Measurements from ENCODE around the gene SPI1.

The SPI1 gene

GRCh38 chr11:47366020-47366490 lies 12.3 kb downstream of the SPI1 start:
- no peak for DNase-seq (ENCODE audit: low read depth, low spot score)
- no peak overlapping the region for H3K4me3 ChIP-seq (ENCODE audit: low read length)

GRCh38 chr11:47361419-47361818 lies 16.9 kb downstream of the SPI1 start:
- no peak for DNase-seq (ENCODE audit: low read depth, low spot score)
- H3K4me3 ChIP-seq (ENCODE audit: low read length), result no peak overlapping the region

GRCh38 chr11:47360341-47360740 lies 18.0 kb downstream of the SPI1 start:
- no peak for DNase-seq (ENCODE audit: low read depth, low spot score)
- H3K4me3 ChIP-seq (ENCODE audit: low read length), result no peak overlapping the region

- DNase-seq (ENCODE audit: low read depth, low spot score), result peak; percentile 58
- no peak overlapping the region for H3K4me3 ChIP-seq (ENCODE audit: low read length)
Observed at GRCh38 chr11:47359586-47359985, 18.8 kb downstream of the SPI1 start.

DNA sequence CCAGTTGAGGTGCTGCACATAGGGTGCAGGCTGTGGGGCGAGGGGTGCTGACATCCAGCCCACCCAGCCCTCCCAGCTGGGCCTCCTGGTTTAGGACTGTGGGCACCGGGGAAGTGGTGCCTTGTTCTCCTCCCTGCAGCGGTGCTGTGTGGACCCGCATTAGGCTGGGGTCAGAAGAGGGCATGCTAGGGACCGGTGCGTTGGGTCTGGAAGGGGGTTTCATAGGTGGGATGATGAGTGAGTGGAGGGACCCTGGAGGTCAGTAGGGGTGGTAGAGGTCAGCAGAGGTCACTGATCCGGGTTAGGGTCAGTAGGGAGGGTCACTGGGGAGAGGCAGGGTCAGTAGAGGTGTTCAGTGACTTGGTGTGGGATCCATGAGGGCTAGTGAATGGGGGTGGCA lies 19.2 kb downstream of the SPI1 start:
- DNase-seq (ENCODE audit: low read depth, low spot score), result no peak
- H3K4me3 ChIP-seq (ENCODE audit: low read length), result no peak overlapping the region

DNA sequence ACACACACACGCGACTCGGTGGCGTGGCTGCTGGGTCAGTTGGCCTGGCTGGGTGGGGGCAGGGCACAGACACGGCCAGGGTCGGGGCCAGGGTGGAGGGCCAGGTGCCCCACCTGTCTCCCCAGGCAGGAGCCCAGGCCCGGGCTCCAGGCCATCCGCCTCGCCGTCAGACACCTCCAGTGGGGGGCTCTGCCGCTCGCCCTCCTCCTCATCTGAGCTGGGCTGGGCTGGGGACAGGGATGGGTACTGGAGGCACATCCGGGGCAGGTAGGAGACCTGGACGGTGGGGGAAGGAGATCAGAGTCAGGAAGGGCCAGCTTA lies 19.7 kb downstream of the SPI1 start:
- H3K4me3 ChIP-seq (ENCODE audit: low read length), result no peak overlapping the region
- no peak for DNase-seq (ENCODE audit: low read depth, low spot score)

GRCh38 chr11:47357985-47358730 lies 20.2 kb downstream of the SPI1 start:
- DNase-seq (ENCODE audit: low read depth, low spot score), result no peak
- H3K4me3 ChIP-seq (ENCODE audit: low read length), result no peak overlapping the region

GRCh38 chr11:47356998-47357329 lies 21.4 kb downstream of the SPI1 start:
- DNase-seq (ENCODE audit: low read depth, low spot score), result no peak
- no peak overlapping the region for H3K4me3 ChIP-seq (ENCODE audit: low read length)

GRCh38 chr11:47356129-47356997 lies 22.0 kb downstream of the SPI1 start:
- no peak for DNase-seq (ENCODE audit: low read depth, low spot score)
- H3K4me3 ChIP-seq (ENCODE audit: low read length), result no peak overlapping the region

- H3K4me3 ChIP-seq (ENCODE audit: low read length), result no peak overlapping the region
- DNase-seq (ENCODE audit: low read depth, low spot score), result peak; percentile 57
Observed at GRCh38 chr11:47355283-47356128, 22.8 kb downstream of the SPI1 start.

DNA sequence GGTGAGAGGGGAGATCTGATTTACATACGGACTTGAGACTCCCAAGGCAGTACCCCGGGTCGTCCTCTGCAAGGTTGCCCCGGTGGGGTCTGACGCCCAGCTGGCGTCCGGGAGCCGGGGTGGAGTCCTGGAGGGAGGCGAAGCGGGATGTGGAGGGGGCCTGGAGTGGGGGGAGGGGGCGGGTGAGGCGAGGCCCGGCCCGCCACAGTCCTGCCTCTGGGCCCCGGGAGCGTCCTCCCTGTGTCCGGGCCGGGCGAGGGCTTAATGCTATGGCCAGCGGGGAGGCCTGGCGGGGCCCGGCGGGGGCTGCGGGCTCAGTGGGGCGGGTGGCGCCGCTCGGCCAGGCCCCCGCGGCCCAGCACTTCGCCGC lies 23.4 kb downstream of the SPI1 start:
- no peak overlapping the region for H3K4me3 ChIP-seq (ENCODE audit: low read length)
- DNase-seq (ENCODE audit: low read depth, low spot score), result no peak

GRCh38 chr11:47353978-47354774 lies 24.2 kb downstream of the SPI1 start:
- no peak for DNase-seq (ENCODE audit: low read depth, low spot score)

GRCh38 chr11:47352556-47352955 lies 25.8 kb downstream of the SPI1 start, which contains the start of gene MYBPC3:
Gene MYBPC3 (minus strand): TSS chr11:47352702. CDS start chr11:47352647, 55 bp downstream.
- DNase-seq (ENCODE audit: low read depth, low spot score), result no peak
- no peak within 1 kb of the TSS for H3K4me3 ChIP-seq (ENCODE audit: low read length)

More at GRCh38 chr11:47353978-47354774, 24.2 kb downstream of the SPI1 start:
- no peak overlapping the region for H3K4me3 ChIP-seq (ENCODE audit: low read length)

GRCh38 chr11:47351156-47352126 lies 26.9 kb downstream of the SPI1 start:
- no peak overlapping the region for H3K4me3 ChIP-seq (ENCODE audit: low read length)
- no peak for DNase-seq (ENCODE audit: low read depth, low spot score)

DNA sequence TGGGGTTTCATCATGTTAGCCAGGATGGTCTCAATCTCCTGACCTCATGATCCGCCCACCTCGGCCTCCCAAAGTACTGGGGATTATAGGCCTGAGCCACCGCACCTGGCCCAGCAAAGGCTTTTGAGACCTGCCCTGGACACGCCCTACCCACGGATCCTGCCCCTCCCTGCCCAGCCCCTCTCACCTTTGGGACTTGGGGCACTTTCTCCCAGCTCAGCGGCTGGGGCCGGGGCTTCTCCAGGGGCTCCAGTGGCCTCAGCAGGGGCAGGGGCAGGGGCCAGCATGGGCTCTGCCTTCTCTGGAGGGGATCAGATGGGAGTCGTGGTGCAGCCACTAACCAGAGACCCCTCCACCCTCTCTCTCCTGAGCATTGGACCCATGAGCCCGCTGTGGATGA lies 28.0 kb downstream of the SPI1 start:
- DNase-seq (ENCODE audit: low read depth, low spot score), result no peak
- no peak overlapping the region for H3K4me3 ChIP-seq (ENCODE audit: low read length)

GRCh38 chr11:47349521-47350095 lies 28.7 kb downstream of the SPI1 start:
- H3K4me3 ChIP-seq (ENCODE audit: low read length), result no peak overlapping the region
- no peak for DNase-seq (ENCODE audit: low read depth, low spot score)

DNA sequence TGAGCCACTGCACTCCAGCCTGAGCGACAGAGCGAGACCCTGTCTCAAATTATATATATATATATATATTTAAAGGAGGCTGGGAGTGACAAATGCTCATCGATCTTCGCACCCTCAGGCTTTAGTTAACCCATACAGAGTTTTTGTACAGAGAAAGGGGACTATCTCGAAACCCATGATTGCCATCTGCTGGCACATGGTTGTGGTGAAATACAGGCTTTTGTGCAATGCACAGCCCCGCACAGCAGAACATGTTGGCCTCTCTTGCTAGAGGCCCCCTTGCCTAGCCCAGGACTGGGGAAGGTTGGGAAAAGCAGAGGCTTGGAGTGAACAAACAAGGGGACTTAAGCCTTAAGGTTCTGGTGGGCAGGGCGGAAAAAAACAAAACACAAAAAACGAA lies 29.5 kb downstream of the SPI1 start:
- DNase-seq (ENCODE audit: low read depth, low spot score), result peak; percentile 46
- H3K4me3 ChIP-seq (ENCODE audit: low read length), result no peak overlapping the region

Data from Jurkat, Clone E6-1 (cell line).